Panc1 (cell line): ENCODE measurements around the gene PKD1.
"Not testable (repeated sequence)": the region's sequence is repeated elsewhere in the genome, so short reads cannot be mapped to it uniquely, and the experiment has no call there.

ENCODE experiments used
- CTCF ChIP-seq: fragments of 450-650 bp; IDR thresholded peaks from 2 replicates; pipeline ENCODE4 v1.5.1; 2017; ENCODE audit warnings: mild to moderate bottlenecking
- POLR2AphosphoS5 ChIP-seq: IDR thresholded peaks from 2 replicates; pipeline ENCODE4 v1.6.1; 2012; ENCODE audit warnings: mild to moderate bottlenecking, low read depth, low read length, moderate library complexity

- not testable (repeated sequence) for TF ChIP-seq CTCF, POLR2AphosphoS5
Measured at GRCh38 chr16:2135770-2136490, at the start of gene PKD1.
